ENCODE measurements around the gene CCL2.

Gene CCL2

GRCh38 chr17:34218748-34219147 lies 36.3 kb upstream of the CCL2 start:
- Histone ChIP-seq H3K36me3 (ENCODE audit: control insufficient read depth in 1 of 2, insufficient read depth in 2 of 2, low read depth in 1 of 2, low read length in 2 of 2) (no peaks in the 10 kb centered on the region), H3K4me1 (ENCODE audit: control insufficient read depth, insufficient read depth, low read depth, low read length) (no peaks in the 10 kb centered on the region), H2AK5ac (ENCODE audit: low read length, severe bottlenecking) (no peak overlapping the region), H3K9ac (ENCODE audit: low read length) (no peak overlapping the region), H3K18ac (ENCODE audit: low read depth in 1 of 2, low read length in 2 of 2) (no peak overlapping the region), H3K4ac (ENCODE audit: low read depth in 1 of 2, low read length in 2 of 2) (no peak overlapping the region), H3K9me3 (ENCODE audit: control insufficient read depth, low read length) (no peaks in the 10 kb centered on the region), H3K23ac (ENCODE audit: low read length in 2 of 2) (no peak overlapping the region), H3K4me3 (ENCODE audit: insufficient read depth in 1 of 2, low read depth in 1 of 2, low read length in 2 of 2) (no peak overlapping the region), H3K79me1 (replicated peaks; ENCODE audit: low read length, poor library complexity, severe bottlenecking) (no peaks in the 10 kb centered on the region), H3K27me3 (ENCODE audit: control insufficient read depth in 1 of 2, insufficient read depth in 1 of 2, low read length in 2 of 2) (no peaks in the 10 kb centered on the region), H2BK120ac (ENCODE audit: low read depth, low read length) (no peak overlapping the region), H2BK15ac (ENCODE audit: low read depth, poor library complexity, severe bottlenecking) (no peak overlapping the region), H2BK5ac (ENCODE audit: low read depth, low read length, poor library complexity, severe bottlenecking) (no peak overlapping the region), H3K4me2 (ENCODE audit: low read length, poor library complexity, severe bottlenecking) (no peak overlapping the region), H3K14ac (ENCODE audit: low read length in 2 of 2) (no peak overlapping the region), H2BK12ac (ENCODE audit: low read length in 2 of 2) (no peak overlapping the region), H2AFZ (ENCODE audit: low read depth, low read length) (no peak overlapping the region), H4K91ac (ENCODE audit: low read length) (no peak overlapping the region), H4K8ac (ENCODE audit: low read length) (no peak overlapping the region), H3K27ac (ENCODE audit: low read length, poor library complexity, severe bottlenecking) (no peak overlapping the region)
- DNase-seq: no peak
- WGBS: 90% methylated on average over 1 of the region's 1 CpG

- Histone ChIP-seq H2AK5ac (ENCODE audit: low read length, severe bottlenecking) (no peak overlapping the region), H4K91ac (ENCODE audit: low read length) (no peak overlapping the region), H3K9ac (ENCODE audit: low read length) (no peak overlapping the region), H3K4me2 (ENCODE audit: low read length, poor library complexity, severe bottlenecking) (no peak overlapping the region), H3K27me3 (ENCODE audit: control insufficient read depth in 1 of 2, insufficient read depth in 1 of 2, low read length in 2 of 2) (no peaks in the 10 kb centered on the region), H2BK12ac (ENCODE audit: low read length in 2 of 2) (no peak overlapping the region), H3K4ac (ENCODE audit: low read depth in 1 of 2, low read length in 2 of 2) (no peak overlapping the region), H2BK15ac (ENCODE audit: low read depth, poor library complexity, severe bottlenecking) (no peak overlapping the region), H3K4me3 (ENCODE audit: insufficient read depth in 1 of 2, low read depth in 1 of 2, low read length in 2 of 2) (no peak overlapping the region), H3K27ac (ENCODE audit: low read length, poor library complexity, severe bottlenecking) (no peak overlapping the region), H3K36me3 (ENCODE audit: control insufficient read depth in 1 of 2, insufficient read depth in 2 of 2, low read depth in 1 of 2, low read length in 2 of 2) (no peaks in the 10 kb centered on the region), H3K79me1 (replicated peaks; ENCODE audit: low read length, poor library complexity, severe bottlenecking) (no peaks in the 10 kb centered on the region), H3K9me3 (ENCODE audit: control insufficient read depth, low read length) (no peaks in the 10 kb centered on the region), H3K18ac (ENCODE audit: low read depth in 1 of 2, low read length in 2 of 2) (no peak overlapping the region), H3K14ac (ENCODE audit: low read length in 2 of 2) (no peak overlapping the region), H2AFZ (ENCODE audit: low read depth, low read length) (no peak overlapping the region), H2BK120ac (ENCODE audit: low read depth, low read length) (no peak overlapping the region), H2BK5ac (ENCODE audit: low read depth, low read length, poor library complexity, severe bottlenecking) (no peak overlapping the region), H3K23ac (ENCODE audit: low read length in 2 of 2) (no peak overlapping the region), H4K8ac (ENCODE audit: low read length) (no peak overlapping the region), H3K4me1 (ENCODE audit: control insufficient read depth, insufficient read depth, low read depth, low read length) (no peaks in the 10 kb centered on the region)
- no peak for DNase-seq
- WGBS: 65% methylated on average over 2 of the region's 2 CpGs
Observed at GRCh38 chr17:34219405-34219804, 35.7 kb upstream of the CCL2 start.

GRCh38 chr17:34220045-34220751 lies 34.9 kb upstream of the CCL2 start:
- no peak overlapping the region for H2AFZ ChIP-seq (ENCODE audit: low read depth, low read length)
- no peaks in the 10 kb centered on the region for H3K4me1 ChIP-seq (ENCODE audit: control insufficient read depth, insufficient read depth, low read depth, low read length)
- no peak overlapping the region for H3K4me2 ChIP-seq (ENCODE audit: low read length, poor library complexity, severe bottlenecking)
- no peaks in the 10 kb centered on the region for H3K27me3 ChIP-seq (ENCODE audit: control insufficient read depth in 1 of 2, insufficient read depth in 1 of 2, low read length in 2 of 2)
- WGBS: 100% methylated on average over 1 of the region's 2 CpGs
- H3K9me3 ChIP-seq (ENCODE audit: control insufficient read depth, low read length): no peaks in the 10 kb centered on the region
- H3K4ac ChIP-seq (ENCODE audit: low read depth in 1 of 2, low read length in 2 of 2): no peak overlapping the region
- H2BK12ac ChIP-seq (ENCODE audit: low read length in 2 of 2): no peak overlapping the region
- H3K14ac ChIP-seq (ENCODE audit: low read length in 2 of 2): no peak overlapping the region
- no peaks in the 10 kb centered on the region for H3K36me3 ChIP-seq (ENCODE audit: control insufficient read depth in 1 of 2, insufficient read depth in 2 of 2, low read depth in 1 of 2, low read length in 2 of 2)
- H4K8ac ChIP-seq (ENCODE audit: low read length): no peak overlapping the region
- no peak overlapping the region for H3K23ac ChIP-seq (ENCODE audit: low read length in 2 of 2)
- no peak for DNase-seq
- H2AK5ac ChIP-seq (ENCODE audit: low read length, severe bottlenecking): no peak overlapping the region
- no peak overlapping the region for H2BK5ac ChIP-seq (ENCODE audit: low read depth, low read length, poor library complexity, severe bottlenecking)
- no peaks in the 10 kb centered on the region for H3K79me1 ChIP-seq (replicated peaks; ENCODE audit: low read length, poor library complexity, severe bottlenecking)
- no peak overlapping the region for H3K9ac ChIP-seq (ENCODE audit: low read length)
- no peak overlapping the region for H4K91ac ChIP-seq (ENCODE audit: low read length)
- no peak overlapping the region for H3K27ac ChIP-seq (ENCODE audit: low read length, poor library complexity, severe bottlenecking)
- H2BK120ac ChIP-seq (ENCODE audit: low read depth, low read length): no peak overlapping the region
- H3K4me3 ChIP-seq (ENCODE audit: insufficient read depth in 1 of 2, low read depth in 1 of 2, low read length in 2 of 2): no peak overlapping the region
- no peak overlapping the region for H3K18ac ChIP-seq (ENCODE audit: low read depth in 1 of 2, low read length in 2 of 2)
- no peak overlapping the region for H2BK15ac ChIP-seq (ENCODE audit: low read depth, poor library complexity, severe bottlenecking)

GRCh38 chr17:34220752-34221395 lies 34.2 kb upstream of the CCL2 start:
- no peak overlapping the region for H2AFZ ChIP-seq (ENCODE audit: low read depth, low read length)
- no peak overlapping the region for H2BK15ac ChIP-seq (ENCODE audit: low read depth, poor library complexity, severe bottlenecking)
- no peak overlapping the region for H2BK5ac ChIP-seq (ENCODE audit: low read depth, low read length, poor library complexity, severe bottlenecking)
- H2BK12ac ChIP-seq (ENCODE audit: low read length in 2 of 2): no peak overlapping the region
- no peak for DNase-seq
- H3K23ac ChIP-seq (ENCODE audit: low read length in 2 of 2): no peak overlapping the region
- H2BK120ac ChIP-seq (ENCODE audit: low read depth, low read length): no peak overlapping the region
- no peaks in the 10 kb centered on the region for H3K4me1 ChIP-seq (ENCODE audit: control insufficient read depth, insufficient read depth, low read depth, low read length)
- no peaks in the 10 kb centered on the region for H3K9me3 ChIP-seq (ENCODE audit: control insufficient read depth, low read length)
- no peaks in the 10 kb centered on the region for H3K79me1 ChIP-seq (replicated peaks; ENCODE audit: low read length, poor library complexity, severe bottlenecking)
- H3K27ac ChIP-seq (ENCODE audit: low read length, poor library complexity, severe bottlenecking): no peak overlapping the region
- no peaks in the 10 kb centered on the region for H3K27me3 ChIP-seq (ENCODE audit: control insufficient read depth in 1 of 2, insufficient read depth in 1 of 2, low read length in 2 of 2)
- H3K4ac ChIP-seq (ENCODE audit: low read depth in 1 of 2, low read length in 2 of 2): no peak overlapping the region
- H3K4me2 ChIP-seq (ENCODE audit: low read length, poor library complexity, severe bottlenecking): no peak overlapping the region
- H4K8ac ChIP-seq (ENCODE audit: low read length): no peak overlapping the region
- no peak overlapping the region for H3K9ac ChIP-seq (ENCODE audit: low read length)
- H3K14ac ChIP-seq (ENCODE audit: low read length in 2 of 2): no peak overlapping the region
- H2AK5ac ChIP-seq (ENCODE audit: low read length, severe bottlenecking): no peak overlapping the region
- H3K36me3 ChIP-seq (ENCODE audit: control insufficient read depth in 1 of 2, insufficient read depth in 2 of 2, low read depth in 1 of 2, low read length in 2 of 2): no peaks in the 10 kb centered on the region
- no peak overlapping the region for H4K91ac ChIP-seq (ENCODE audit: low read length)
- no peak overlapping the region for H3K18ac ChIP-seq (ENCODE audit: low read depth in 1 of 2, low read length in 2 of 2)
- no peak overlapping the region for H3K4me3 ChIP-seq (ENCODE audit: insufficient read depth in 1 of 2, low read depth in 1 of 2, low read length in 2 of 2)
- WGBS: 67% methylated on average over 2 of the region's 5 CpGs
